ENCODE results near the gene TCF15.

DNA sequence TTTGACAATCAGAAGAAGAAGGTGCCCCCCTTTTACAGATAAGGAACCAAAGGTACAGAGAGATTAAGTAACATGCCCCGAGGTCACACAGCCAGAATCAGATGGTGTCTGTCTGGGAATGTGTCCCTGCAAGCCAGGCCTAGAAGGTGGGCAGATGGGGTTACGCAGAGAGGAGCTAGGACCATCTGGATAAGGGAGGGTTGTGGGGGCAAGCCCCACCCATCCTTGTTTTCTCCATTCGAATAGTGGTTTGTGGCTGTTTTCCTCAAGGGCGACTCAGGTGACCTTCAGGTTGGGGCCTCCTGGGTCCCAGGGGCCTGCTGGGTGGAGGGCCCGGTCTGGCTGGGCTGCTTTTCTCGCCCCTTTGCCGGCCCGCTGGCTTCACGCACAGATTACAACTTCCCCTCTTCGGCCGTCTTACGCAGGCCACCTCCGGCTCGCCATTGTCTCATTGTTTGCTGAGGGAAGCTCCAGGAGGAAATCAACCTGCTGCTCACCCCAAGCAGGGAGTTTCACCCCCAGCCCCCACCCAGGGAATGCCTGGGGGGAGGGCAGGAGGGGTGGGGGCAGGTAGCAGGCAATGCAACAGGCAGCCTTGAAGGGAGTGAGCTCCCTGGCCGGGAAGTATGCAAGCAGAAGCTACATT, 35.7 kb downstream of the TCF15 start:
- TF ChIP-seq, protein P1, sequence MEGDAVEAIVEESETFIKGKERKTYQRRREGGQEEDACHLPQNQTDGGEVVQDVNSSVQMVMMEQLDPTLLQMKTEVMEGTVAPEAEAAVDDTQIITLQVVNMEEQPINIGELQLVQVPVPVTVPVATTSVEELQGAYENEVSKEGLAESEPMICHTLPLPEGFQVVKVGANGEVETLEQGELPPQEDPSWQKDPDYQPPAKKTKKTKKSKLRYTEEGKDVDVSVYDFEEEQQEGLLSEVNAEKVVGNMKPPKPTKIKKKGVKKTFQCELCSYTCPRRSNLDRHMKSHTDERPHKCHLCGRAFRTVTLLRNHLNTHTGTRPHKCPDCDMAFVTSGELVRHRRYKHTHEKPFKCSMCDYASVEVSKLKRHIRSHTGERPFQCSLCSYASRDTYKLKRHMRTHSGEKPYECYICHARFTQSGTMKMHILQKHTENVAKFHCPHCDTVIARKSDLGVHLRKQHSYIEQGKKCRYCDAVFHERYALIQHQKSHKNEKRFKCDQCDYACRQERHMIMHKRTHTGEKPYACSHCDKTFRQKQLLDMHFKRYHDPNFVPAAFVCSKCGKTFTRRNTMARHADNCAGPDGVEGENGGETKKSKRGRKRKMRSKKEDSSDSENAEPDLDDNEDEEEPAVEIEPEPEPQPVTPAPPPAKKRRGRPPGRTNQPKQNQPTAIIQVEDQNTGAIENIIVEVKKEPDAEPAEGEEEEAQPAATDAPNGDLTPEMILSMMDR (IDR thresholded peaks at IDR 0.05; ENCODE audit: borderline replicate concordance, extremely low read depth, low read length, poor library complexity, severe bottlenecking): no peak
- TF ChIP-seq EZH2 (IDR thresholded peaks at IDR 0.05; ENCODE audit: borderline replicate concordance, low read depth, low read length, severe bottlenecking): no peak

Data from DND-41 (cell line).